22Rv1 (cell line): ENCODE results near the gene NBL1.
A peak's percentile ranks its signal among the peaks of the same experiment; 100 is the strongest.

ENCODE experiments used
- H3K27ac ChIP-seq: fragments of 450-650 bp; 2 replicates; pipeline ENCODE4 v1.5.1; 2017
- CTCF ChIP-seq: fragments of 450-650 bp; IDR thresholded peaks from 2 replicates; pipeline ENCODE4 v1.5.1; 2017; ENCODE audit warnings: mild to moderate bottlenecking
- ZFX ChIP-seq: fragments of 450-650 bp; IDR thresholded peaks from 2 replicates; pipeline ENCODE4 v1.6.1; 2017; ENCODE audit warnings: antibody characterized with exemption, borderline replicate concordance

Gene NBL1

GRCh38 chr1:19605967-19606366 is 38.1 kb upstream of the NBL1 start:
- TF ChIP-seq CTCF (no peak), ZFX (no peak)
- no peak overlapping the region for H3K27ac ChIP-seq

GRCh38 chr1:19606817-19607642 is 37.1 kb upstream of the NBL1 start:
- peak overlapping the region; percentile 3; the same call in 1 of the 2 replicates for H3K27ac ChIP-seq
- TF ChIP-seq CTCF, result no peak
- TF ChIP-seq ZFX, result no peak

GRCh38 chr1:19608232-19608631 is 35.9 kb upstream of the NBL1 start:
- TF ChIP-seq CTCF (no peak), ZFX (no peak)
- H3K27ac ChIP-seq, result no peak overlapping the region

- H3K27ac ChIP-seq, result no peak overlapping the region
- TF ChIP-seq ZFX, result no peak
- no peak for TF ChIP-seq CTCF
These were observed 33.7 kb upstream of the NBL1 start for GRCh38 chr1:19610282-19610981.

- TF ChIP-seq CTCF (no peak), ZFX (no peak)
These were observed 31.6 kb upstream of the NBL1 start for GRCh38 chr1:19612530-19612929.

GRCh38 chr1:19613171-19613703 is 30.9 kb upstream of the NBL1 start:
- TF ChIP-seq CTCF, result no peak
- no peak for TF ChIP-seq ZFX
- H3K27ac ChIP-seq, result no peak overlapping the region

More at GRCh38 chr1:19612530-19612929, 31.6 kb upstream of the NBL1 start:
- no peak overlapping the region for H3K27ac ChIP-seq

GRCh38 chr1:19615438-19615837 is 28.7 kb upstream of the NBL1 start:
- no peak overlapping the region for H3K27ac ChIP-seq
- TF ChIP-seq ZFX (no peak), CTCF (no peak)
